OCI-LY1 (cell line): ENCODE measurements around the gene ARF6.

Experiments used
- EZH2 ChIP-seq: fragments of 200-600 bp; sonication (generic), shearing (Covaris generic); IDR thresholded peaks from 2 replicates; pipeline ENCODE4 v1.8.0; 2017; ENCODE audit warnings: borderline replicate concordance, mixed run types, mild to moderate bottlenecking, antibody characterized with exemption, low read length, moderate library complexity, mixed read lengths
- TF ChIP-seq, protein P1 (sequence below): fragments of 200-600 bp; sonication (generic), shearing (Covaris generic); IDR thresholded peaks from 2 replicates; pipeline ENCODE4 v1.5.1; 2017; ENCODE audit warnings: mild to moderate bottlenecking, antibody characterized with exemption, low read length, moderate library complexity, mixed read lengths

DNA sequence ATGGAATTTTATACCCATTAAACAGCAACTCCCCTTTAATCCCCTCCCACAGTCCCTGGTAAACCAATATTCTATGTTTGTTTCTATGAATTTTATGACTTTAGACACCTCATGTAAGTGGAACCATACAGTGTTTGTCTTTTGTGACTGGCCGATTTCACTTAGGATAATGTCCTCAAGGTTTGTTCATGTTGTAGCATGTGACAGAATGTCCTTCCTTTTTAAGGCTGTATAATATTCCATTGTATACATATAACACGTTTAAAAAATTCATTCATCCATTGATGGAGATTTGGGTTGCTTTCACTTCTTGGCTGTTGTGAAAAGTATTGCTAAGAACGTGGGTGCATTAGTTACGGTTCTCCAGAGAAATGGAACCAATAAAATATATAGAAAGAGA is 40.2 kb downstream of the ARF6 start:
- TF ChIP-seq, protein P1, sequence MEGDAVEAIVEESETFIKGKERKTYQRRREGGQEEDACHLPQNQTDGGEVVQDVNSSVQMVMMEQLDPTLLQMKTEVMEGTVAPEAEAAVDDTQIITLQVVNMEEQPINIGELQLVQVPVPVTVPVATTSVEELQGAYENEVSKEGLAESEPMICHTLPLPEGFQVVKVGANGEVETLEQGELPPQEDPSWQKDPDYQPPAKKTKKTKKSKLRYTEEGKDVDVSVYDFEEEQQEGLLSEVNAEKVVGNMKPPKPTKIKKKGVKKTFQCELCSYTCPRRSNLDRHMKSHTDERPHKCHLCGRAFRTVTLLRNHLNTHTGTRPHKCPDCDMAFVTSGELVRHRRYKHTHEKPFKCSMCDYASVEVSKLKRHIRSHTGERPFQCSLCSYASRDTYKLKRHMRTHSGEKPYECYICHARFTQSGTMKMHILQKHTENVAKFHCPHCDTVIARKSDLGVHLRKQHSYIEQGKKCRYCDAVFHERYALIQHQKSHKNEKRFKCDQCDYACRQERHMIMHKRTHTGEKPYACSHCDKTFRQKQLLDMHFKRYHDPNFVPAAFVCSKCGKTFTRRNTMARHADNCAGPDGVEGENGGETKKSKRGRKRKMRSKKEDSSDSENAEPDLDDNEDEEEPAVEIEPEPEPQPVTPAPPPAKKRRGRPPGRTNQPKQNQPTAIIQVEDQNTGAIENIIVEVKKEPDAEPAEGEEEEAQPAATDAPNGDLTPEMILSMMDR = no peak
- no peak for TF ChIP-seq EZH2
